Lung microvascular endothelial cell (primary cell): ENCODE results near the gene ZNF740. TPM values are rescaled to one million over a fixed set of nuclear protein-coding genes. Genes with fewer than 3 reads are reported as not detected.

Source experiments
- DNase-seq, 2 donors: peaks; one replicate each; pipeline versions ENCODE4 v3.0.0 to v3.0.0-alpha.2; 2010; ENCODE audit warnings: low read depth in 2 of 2
- total RNA-seq: library from RNA; depleted of rRNA; stranded (reverse); fragments of >200 nt; gene quantifications from 2 replicates; pipeline ENCODE4 v1.2.1, GENCODE V29; 2014

Gene ZNF740
- total RNA-seq, 1 donor from 2014 or later = 12.1 TPM

- DNase-seq = no peak
Measured at GRCh38 chr12:53225635-53226424, 45.3 kb downstream of the ZNF740 start.

GRCh38 chr12:53226815-53227214 lies 46.3 kb downstream of the ZNF740 start:
- DNase-seq = no peak

GRCh38 chr12:53227341-53227740 lies 46.8 kb downstream of the ZNF740 start:
- no peak for DNase-seq

GRCh38 chr12:53227836-53228235 lies 47.3 kb downstream of the ZNF740 start:
- no peak for DNase-seq

- no peak for DNase-seq
Measured at GRCh38 chr12:53229454-53229853, 48.9 kb downstream of the ZNF740 start.

- no peak for DNase-seq
Measured at GRCh38 chr12:53230108-53230845, 49.8 kb downstream of the ZNF740 start.

GRCh38 chr12:53231671-53231920 lies 51.1 kb downstream of the ZNF740 start:
- no peak for DNase-seq

- no peak for DNase-seq
Measured at GRCh38 chr12:53231921-53232645, 51.6 kb downstream of the ZNF740 start, which contains the start of gene RARG. Gene RARG, minus strand, starts transcription at chr12:53232209. Its CDS starts 4,664 bp downstream, at chr12:53227545.

- DNase-seq = no peak
Measured at GRCh38 chr12:53232646-53233461, 52.3 kb downstream of the ZNF740 start.

- no peak for DNase-seq
Measured at GRCh38 chr12:53233671-53234121, 53.2 kb downstream of the ZNF740 start.

- no peak for DNase-seq
Measured at GRCh38 chr12:53234271-53234914, 53.9 kb downstream of the ZNF740 start.

GRCh38 chr12:53235164-53235563 lies 54.6 kb downstream of the ZNF740 start:
- no peak for DNase-seq

GRCh38 chr12:53235742-53236442 lies 55.4 kb downstream of the ZNF740 start:
- no peak for DNase-seq

- no peak for DNase-seq
Measured at GRCh38 chr12:53236443-53237111, 56.1 kb downstream of the ZNF740 start.

- no peak for DNase-seq
Measured at GRCh38 chr12:53239643-53240258, 59.2 kb downstream of the ZNF740 start.

- DNase-seq = no peak
Measured at GRCh38 chr12:53241623-53242412, 61.3 kb downstream of the ZNF740 start.

- DNase-seq = no peak
Measured at GRCh38 chr12:53244337-53244736, 63.8 kb downstream of the ZNF740 start.
